Pulmonary artery endothelial cell (primary cell): Measurements from ENCODE around the gene TMSB15A. TPM values are rescaled to one million over a fixed set of nuclear protein-coding genes. Genes with fewer than 3 reads are reported as not detected.
"Not testable (repeated sequence)": the region's sequence is repeated elsewhere in the genome, so short reads cannot be mapped to it uniquely, and the experiment has no call there.

Experiments
- DNase-seq: peaks from one replicate; pipeline ENCODE4 v3.0.0-alpha.2; 2011; ENCODE audit warnings: low read depth, low spot score
- total RNA-seq: library from RNA; depleted of rRNA; stranded (reverse); fragments of >200 nt; gene quantifications from 2 replicates; pipeline ENCODE4 v1.2.3, GENCODE V29; 2014

The TMSB15A gene
- 3.2 and 4.5 TPM in 2 replicates for total RNA-seq

DNA sequence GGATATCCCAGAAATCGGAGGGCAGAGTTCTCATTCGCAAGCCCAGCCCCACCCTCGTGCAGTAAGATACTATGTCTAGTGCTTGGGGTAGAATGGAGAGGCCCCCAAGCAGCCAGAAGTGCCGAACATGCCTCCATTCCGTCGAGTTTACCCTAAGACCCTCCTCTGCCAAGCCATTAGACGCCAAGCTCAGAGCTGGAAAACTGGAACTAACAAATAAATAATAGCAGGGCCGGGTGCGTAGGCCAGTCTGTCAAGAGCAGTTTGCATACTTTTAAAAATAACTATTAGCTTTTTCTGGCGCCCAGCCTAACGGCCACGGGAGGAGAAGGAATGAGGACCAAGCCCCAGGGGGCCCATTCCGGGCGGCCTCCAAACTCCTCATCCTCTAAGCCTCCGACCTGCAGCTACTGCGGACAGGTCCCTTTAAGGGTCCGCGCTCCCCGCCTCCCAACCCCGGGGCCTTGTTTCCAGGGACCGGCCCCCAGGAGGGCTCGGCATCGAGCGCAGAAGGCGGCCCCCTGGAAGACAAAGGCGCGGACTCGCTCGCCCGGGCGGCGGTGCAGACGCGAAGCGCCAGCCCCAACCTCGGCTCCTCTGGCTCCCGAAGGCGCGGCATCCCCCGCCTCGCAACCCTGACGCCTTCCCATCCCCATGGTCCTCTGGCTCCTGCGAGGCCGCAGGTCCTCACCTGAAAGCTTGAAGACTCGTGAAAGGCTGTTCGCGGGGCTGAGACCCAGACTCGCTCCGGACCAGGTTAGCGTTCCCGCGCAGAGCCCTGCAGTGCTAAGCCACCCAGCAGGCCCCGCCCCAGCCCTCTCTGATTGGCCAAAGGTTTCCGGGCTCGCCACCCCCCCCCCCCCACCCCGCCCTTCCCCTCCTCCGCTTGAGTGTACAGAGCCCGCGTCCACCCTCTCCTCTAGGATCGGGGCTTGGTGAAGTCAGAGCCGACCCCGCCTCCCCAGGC is at the start of gene TMSB15A:
TSS of gene TMSB15A (minus strand) at position 765 of the 967 bp plus-strand sequence.
- DNase-seq = no peak

DNA sequence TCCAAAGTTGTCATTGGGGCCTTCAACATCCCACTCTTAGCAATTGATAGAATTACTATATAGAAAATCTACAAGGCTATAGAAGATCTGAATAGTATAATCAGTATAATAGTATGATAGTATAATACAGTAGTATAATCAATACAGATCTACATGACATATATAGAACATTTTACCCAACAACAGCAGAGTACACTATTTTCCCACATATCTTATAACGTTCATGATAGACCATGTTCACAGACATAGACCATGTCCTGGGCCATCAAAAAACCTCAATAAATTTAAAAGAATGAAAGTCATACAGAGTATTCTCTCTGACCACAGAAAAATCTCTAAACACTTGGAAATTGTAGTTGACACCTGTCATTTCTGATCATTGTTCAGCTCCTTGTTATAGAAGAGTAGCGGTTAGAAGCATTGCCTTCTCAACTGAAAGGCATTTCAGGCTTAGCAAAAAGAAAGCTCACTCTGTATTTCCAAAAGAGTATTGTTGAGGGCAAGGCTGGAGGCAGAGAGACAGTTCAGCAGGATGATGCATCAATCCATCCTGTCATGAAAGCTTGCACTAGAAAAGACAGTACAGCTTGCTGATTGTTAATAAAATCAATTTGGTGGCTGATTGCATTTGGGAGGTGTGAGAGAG is 44.0 kb upstream of the TMSB15A start:
- DNase-seq = no peak

DNA sequence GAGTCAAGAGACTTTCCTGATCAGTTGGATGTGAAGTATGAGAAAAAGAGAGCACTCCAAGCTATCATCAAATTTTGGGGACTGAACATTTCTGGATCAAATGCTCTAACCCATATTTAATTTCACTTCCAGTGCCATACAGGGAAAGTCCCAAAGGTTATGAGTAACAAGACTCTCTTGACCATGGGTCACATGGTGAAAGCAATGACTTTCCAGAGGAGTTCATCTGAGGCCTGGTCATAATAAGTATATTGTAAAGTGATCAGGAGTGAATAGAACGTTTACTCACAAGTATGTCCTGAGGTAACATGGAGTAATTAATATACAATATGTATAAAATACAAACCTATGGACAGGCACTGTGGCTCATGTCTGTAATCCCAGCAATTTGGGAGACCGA is 42.1 kb upstream of the TMSB15A start:
- DNase-seq = no peak

DNA sequence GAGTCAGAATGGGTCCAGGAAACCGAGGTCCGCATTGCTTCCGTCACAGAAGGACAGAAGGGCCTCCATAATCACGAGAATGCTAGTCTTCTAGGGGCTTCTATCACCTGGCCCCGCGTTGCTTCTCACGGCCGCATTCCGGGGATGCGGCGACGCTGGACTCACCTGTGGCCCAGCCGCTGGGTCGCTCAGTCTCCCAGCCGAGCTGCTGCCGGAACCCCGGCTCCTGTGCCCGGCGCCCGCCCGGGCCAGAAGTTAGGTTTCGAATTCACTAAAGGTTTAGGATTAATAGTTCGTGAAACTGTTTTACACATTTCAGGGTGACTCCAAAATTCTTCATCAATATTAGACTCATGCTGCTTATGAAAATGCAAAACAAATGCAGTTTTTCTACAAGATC is 31.7 kb upstream of the TMSB15A start:
- DNase-seq = no peak

DNA sequence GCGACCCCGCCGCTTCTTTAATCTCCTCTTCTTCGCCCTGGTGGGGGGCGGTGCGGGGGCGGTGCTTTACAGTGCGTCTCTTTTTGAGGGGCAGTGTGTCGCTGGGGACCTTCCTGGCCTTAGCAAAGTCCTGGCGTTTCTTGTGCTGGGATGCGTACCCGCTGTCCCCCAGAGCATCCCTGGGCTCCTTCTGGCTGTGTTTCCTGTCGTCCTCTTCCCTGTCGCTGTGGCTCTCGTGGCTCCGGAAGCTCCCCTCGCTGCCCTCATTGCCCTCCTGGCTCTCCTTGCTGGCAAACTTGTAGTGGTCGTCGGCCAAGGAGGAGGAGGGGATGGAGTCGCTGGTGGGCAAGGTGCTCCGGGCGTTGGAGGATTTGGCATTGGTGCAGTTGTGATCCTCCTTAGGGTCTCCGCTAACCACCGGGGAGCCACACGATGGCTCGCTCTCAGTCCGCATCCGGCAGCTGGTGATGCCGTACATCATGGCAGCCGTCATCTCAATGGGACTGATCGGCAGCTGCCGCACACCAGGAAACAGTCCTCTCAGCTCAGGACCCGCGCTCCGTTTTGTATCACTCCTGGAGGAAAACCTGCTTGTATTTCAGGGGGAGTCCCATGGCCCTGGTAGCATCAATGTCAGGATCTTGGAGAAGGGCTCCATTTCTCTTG is 30.4 kb upstream of the TMSB15A start:
- DNase-seq = no peak

DNA sequence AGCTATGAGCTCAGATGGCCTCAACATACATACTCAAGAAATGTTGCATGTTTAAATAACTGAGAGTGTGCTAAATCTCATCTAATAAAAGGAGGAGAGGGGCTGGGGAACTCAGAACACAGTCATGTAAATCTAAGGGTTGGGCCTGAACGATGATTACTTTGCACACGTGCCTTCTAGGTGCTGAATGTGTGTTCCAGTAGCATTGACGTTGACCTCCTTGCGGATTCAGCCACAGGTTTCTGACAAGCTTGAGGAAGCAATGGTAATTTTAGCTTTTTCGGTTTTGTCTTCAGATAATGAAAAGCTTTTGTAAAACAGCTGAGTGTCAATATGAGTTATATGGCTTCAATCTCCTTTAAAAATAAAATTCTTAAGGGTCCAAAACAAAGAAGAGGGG is 29.6 kb upstream of the TMSB15A start:
- DNase-seq = not testable (repeated sequence)

DNA sequence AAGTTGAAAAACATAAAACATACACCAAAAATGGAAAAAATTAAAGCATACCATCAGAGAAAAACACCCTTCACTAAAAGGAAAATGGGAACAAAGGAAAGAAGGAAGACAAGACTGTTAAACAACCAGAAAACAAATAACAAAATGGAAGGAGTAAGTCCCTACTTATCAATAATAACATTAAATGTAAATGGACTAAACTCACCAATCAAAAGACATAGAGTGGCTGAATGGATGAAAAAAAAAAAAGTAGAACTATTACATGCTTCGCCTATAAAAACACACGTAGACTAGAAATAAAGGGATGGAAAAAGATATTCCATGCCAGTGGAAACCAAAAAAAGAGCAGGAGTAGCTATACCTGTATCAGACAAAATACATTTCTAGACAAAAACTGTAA is 19.4 kb upstream of the TMSB15A start:
- no peak for DNase-seq

DNA sequence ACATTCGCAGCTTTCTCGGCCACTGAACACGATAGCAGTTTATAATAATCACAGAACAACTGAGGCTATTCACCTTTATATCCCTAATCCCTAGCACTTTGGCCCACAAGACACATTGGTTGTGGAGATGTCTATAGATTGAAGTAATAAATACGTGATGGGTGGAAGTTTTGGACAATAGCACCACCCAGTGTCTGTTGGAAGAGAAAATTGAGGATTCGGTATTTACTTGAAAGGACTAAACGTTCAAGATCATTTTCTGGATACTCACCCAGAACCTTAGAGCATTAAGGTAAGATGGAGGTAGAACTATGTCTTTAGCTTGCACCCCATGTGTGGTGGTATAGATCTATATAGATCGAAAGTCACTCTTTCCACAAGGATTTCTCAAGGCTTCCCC is 787 bp upstream of the TMSB15A start:
- no peak for DNase-seq

DNA sequence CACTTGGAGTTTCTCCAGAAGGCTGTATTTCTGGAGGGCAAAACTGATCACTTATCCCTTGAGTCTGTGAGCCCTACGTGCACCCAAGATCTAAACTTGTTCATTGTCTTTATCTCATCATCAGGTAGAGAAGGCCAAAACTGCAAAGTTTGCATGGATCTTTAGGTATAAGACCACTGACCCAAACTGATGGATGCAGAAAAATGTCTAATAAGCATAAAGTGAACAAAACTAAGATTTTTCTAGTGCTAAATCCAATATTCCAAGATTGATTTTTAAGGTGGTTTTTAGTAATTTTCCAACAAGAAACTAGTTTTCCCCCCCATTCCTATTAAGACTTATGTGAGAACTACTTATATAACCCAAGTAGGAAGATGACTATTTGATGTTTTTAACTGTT is 2.0 kb downstream of the TMSB15A start:
- no peak for DNase-seq

DNA sequence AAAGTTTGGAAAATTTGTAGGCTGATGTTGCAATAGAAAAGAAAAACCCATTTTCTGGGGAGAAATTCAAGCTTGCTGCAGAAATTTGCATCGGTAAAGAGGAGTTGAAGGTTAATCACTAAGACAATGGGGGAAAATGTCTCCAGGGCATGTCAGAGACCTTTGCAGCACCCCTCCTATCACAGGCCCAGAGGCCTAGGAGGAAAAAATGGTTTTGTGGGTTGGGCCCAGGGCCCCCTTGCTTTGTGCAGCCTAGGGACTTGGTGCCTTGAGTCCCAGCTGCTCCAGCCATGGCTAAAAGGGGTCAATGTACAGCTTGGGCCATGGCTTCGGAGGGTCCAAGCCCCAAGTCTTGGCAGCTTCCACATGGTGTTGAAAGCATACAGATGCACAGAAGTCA is 17.8 kb downstream of the TMSB15A start:
- no peak for DNase-seq

DNA sequence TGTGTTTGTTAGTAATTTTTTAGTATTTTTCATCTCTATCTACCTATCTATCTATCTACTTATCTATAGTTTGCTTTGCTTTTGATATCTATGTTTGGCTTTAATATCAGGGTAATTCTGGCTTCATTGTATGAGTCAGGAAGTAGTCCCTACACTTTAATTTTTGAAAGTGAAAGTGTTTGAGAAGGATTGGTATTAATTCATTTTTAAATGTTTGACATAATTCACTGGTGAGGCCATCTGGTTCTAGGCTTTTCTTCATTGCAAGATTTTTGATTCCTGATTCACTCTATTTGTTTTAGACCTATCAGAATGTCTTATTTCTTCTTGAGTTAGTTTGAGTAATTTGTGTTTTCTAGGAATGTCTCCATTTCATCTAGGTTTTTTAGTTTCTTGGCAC is 24.8 kb downstream of the TMSB15A start:
- DNase-seq = no peak

DNA sequence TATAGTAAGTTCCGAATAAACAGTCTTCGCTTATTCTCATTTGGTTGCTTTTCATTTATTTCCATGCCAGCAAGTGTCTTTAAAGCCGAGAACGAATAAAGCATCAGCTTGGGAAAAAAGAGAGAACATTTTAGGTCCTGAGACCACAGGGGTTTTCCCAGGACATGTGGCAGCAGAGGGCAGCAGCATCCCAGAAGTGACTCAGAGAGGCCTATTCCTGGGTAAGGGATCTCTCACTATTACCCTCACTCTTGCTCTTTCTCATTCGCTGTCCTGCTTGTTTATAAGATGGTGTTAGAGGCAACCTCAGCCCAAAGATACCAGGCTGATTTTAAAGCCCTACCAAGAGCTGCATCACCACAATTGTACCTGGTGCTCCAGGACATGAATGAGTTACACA is 37.8 kb downstream of the TMSB15A start:
- not testable (repeated sequence) for DNase-seq

DNA sequence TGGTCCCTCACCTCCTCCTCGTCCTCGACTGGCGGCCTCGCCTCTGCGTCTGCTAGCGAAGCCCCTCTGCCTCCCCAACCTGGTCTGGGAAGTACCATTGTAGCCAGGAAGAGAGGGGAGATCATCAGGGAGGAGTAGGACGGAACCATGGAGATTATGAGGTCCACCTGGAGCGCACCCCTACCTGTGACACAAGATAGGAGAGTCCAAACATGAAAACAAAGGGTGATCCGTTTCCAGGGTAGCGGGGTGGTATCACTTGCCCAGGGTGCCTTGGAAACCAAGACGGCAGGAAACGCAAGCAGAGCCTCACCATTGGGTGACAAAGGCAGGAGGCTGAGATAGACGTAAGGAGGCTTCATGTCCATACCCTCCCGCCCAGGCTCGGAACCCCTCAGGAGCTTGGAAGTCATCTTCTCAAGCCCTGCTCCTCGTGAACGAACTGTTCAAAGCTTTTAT is 44.7 kb downstream of the TMSB15A start, which contains the start of gene TCP11X2:
TSS of gene TCP11X2 (minus strand) at position 51 of the 459 bp plus-strand sequence.
- not testable (repeated sequence) for DNase-seq

DNA sequence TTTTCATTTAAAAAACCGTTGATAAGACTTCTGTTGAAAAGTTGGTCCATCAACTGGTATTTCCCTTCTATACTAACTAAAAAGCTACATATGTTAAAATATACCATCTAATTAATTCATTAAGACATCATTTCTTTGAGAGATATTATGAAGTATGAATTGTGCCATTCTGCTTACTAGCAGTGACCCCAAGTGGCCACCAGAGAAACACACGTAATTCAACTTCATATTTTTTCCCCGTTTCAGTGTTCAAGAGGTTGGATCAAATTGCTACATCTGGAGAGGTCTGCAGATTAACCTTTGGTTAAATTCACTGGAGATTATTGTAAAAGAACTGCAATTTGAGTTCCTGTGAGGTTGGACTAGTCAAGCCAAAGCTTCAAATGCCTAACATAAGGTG is 46.3 kb downstream of the TMSB15A start:
- DNase-seq = not testable (repeated sequence)

Other genes starting within 250 kb of the TMSB15A start
- not detected in 2 replicates for gene NXF2B, start 76.7 kb downstream of the TMSB15A start, total RNA-seq
- not detected in 2 replicates for gene TCP11X2, start 44.9 kb downstream of the TMSB15A start, total RNA-seq
- 20.8 and 22.0 TPM in 2 replicates for gene ARMCX5, start 82.8 kb upstream of the TMSB15A start, total RNA-seq
- 1.1 and 1.4 TPM in 2 replicates for gene GPRASP1, start 134.7 kb upstream of the TMSB15A start, total RNA-seq
- 17.6 and 27.4 TPM in 2 replicates for gene GPRASP2, start 195.7 kb upstream of the TMSB15A start, total RNA-seq
- 7.6 and 11.4 TPM in 2 replicates for gene GPRASP3, start 204.0 kb upstream of the TMSB15A start, total RNA-seq